SK-N-MC (cell line): ENCODE data around the gene GMDS.

Experiments used
- DNase-seq: peaks from one replicate; pipeline ENCODE4 v3.0.0-alpha.2; 2011; ENCODE audit warnings: low read depth, low spot score
- H3K27ac ChIP-seq: fragments of 200-600 bp; sonication (generic); 2 replicates; pipeline ENCODE4 v1.5.1; 2016; ENCODE audit warnings: mixed run types
- H3K36me3 ChIP-seq: fragments of 200-600 bp; sonication (generic); 2 replicates; pipeline ENCODE4 v1.6.1; 2017; ENCODE audit warnings: antibody characterized with exemption, low read length, mixed read lengths; ENCODE audit not compliant: insufficient read depth
- H3K4me3 ChIP-seq: fragments of 200-600 bp; sonication (generic); 2 replicates; pipeline ENCODE4 v1.5.1; 2016
- H3K9ac ChIP-seq: fragments of 200-600 bp; sonication (generic); 2 replicates; pipeline ENCODE4 v1.8.0; 2017; ENCODE audit warnings: mixed run types, mixed read lengths; ENCODE audit not compliant: insufficient read length
- H3K9me3 ChIP-seq: fragments of 200-600 bp; sonication (generic); 2 replicates; pipeline ENCODE4 v1.6.1; 2017; ENCODE audit warnings: low read depth, mild to moderate bottlenecking, antibody characterized with exemption, low read length, moderate library complexity, mixed read lengths
- EZH2 ChIP-seq: fragments of 200-600 bp; sonication (generic); IDR thresholded peaks from one replicate; pipeline ENCODE4 v1.6.1; 2017; ENCODE audit warnings: antibody characterized with exemption
- FOXP2 ChIP-seq: optimal IDR thresholded peaks from 2 replicates; pipeline ENCODE3; 2011; ENCODE audit warnings: mild to moderate bottlenecking, moderate library complexity; ENCODE audit not compliant: insufficient read depth; ENCODE audit errors: extremely low read length, control extremely low read depth
- POLR2AphosphoS5 ChIP-seq: IDR thresholded peaks from 2 replicates; pipeline ENCODE4 v1.6.1; 2012; ENCODE audit warnings: mild to moderate bottlenecking, low read depth, low read length, borderline replicate concordance

Gene GMDS

DNA sequence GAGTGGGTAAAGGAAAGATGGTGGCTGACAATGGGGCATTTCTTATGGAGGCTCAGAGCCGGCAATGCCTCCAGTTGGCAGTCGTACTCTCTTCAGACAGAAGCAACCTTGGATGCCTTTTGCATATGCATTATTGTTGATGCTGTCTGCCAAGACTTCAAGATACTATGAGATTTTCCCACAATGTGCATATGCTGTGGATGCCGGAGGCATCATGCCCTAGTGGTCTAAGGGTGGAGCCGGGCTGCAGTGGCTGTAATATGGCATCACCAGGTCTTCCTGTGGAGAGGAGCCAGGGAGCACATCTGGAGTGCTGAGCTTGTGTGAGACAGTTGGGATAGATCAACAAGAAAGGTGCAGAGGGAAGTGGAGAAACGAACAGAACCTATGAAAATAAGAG, 530.8 kb downstream of the GMDS start:
- DNase-seq, result no peak
- no peak overlapping the region for H3K27ac ChIP-seq
- no peaks in the 10 kb centered on the region for H3K9me3 ChIP-seq
- H3K36me3 ChIP-seq, result no peaks in the 10 kb centered on the region
- H3K9ac ChIP-seq, result no peak overlapping the region
- no peak overlapping the region for H3K4me3 ChIP-seq
- TF ChIP-seq POLR2AphosphoS5 (no peak), FOXP2 (no peak), EZH2 (no peak)

- no peak for DNase-seq
- no peak overlapping the region for H3K27ac ChIP-seq
- no peak overlapping the region for H3K4me3 ChIP-seq
- H3K9me3 ChIP-seq, result no peaks in the 10 kb centered on the region
- TF ChIP-seq POLR2AphosphoS5 (no peak), FOXP2 (no peak), EZH2 (no peak)
- no peak overlapping the region for H3K9ac ChIP-seq
- no peaks in the 10 kb centered on the region for H3K36me3 ChIP-seq
Observed at GRCh38 chr6:1713016-1713600, 532.3 kb downstream of the GMDS start.

DNA sequence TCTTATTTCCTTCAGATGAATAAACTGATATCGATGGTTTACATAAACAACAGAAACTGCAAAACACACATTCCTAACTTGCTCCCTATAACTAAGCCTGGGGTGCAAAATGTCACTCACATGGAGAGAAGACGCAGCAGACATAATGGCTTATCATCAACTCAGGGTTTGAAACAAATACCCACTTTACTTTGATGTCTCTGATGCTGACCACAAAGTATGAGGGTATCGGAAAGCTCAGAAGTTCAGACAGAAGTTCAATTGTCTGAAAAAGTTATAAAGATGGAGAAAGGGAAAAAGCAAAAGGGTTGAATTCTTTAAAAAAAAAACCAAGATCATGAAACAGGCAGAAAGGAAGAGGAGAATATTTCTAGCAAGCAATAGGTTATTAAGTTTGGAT, 533.0 kb downstream of the GMDS start:
- TF ChIP-seq FOXP2, result no peak
- no peak for TF ChIP-seq POLR2AphosphoS5
- TF ChIP-seq EZH2, result no peak
- H3K9ac ChIP-seq, result no peak overlapping the region
- H3K9me3 ChIP-seq, result no peaks in the 10 kb centered on the region
- H3K4me3 ChIP-seq, result no peak overlapping the region
- no peak overlapping the region for H3K27ac ChIP-seq
- H3K36me3 ChIP-seq, result no peaks in the 10 kb centered on the region
- no peak for DNase-seq

GRCh38 chr6:1711136-1711535, 534.3 kb downstream of the GMDS start:
- H3K4me3 ChIP-seq, result no peak overlapping the region
- TF ChIP-seq FOXP2, result no peak
- TF ChIP-seq EZH2, result no peak
- TF ChIP-seq POLR2AphosphoS5, result no peak
- no peak overlapping the region for H3K9ac ChIP-seq
- no peak for DNase-seq
- no peaks in the 10 kb centered on the region for H3K9me3 ChIP-seq
- no peak overlapping the region for H3K27ac ChIP-seq
- no peaks in the 10 kb centered on the region for H3K36me3 ChIP-seq

- no peak overlapping the region for H3K9ac ChIP-seq
- H3K36me3 ChIP-seq, result no peaks in the 10 kb centered on the region
- no peak for DNase-seq
- no peak overlapping the region for H3K27ac ChIP-seq
- TF ChIP-seq EZH2, result no peak
- TF ChIP-seq FOXP2, result no peak
- TF ChIP-seq POLR2AphosphoS5, result no peak
- no peak overlapping the region for H3K4me3 ChIP-seq
- H3K9me3 ChIP-seq, result no peaks in the 10 kb centered on the region
Observed at GRCh38 chr6:1709234-1709641, 536.2 kb downstream of the GMDS start.

DNA sequence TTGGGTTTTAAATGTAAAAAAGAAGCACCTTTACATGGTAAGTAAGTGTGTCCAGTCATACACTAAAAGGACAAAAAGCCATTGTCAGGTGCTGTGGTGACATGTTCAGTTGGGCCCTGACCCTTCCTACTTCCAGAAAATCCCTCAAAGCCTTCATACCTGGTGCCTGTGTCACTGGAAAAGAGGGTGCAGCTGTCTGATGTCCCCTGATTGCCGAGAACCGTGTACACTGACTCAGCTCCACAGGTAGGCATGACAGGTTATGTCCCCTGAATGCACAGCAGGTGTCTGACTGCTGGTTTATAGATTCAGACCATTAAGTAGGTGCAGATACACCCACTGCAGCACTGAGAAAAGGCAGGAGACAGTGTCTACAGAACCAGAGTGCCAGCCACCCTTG, 536.6 kb downstream of the GMDS start:
- Histone ChIP-seq H3K36me3 (no peaks in the 10 kb centered on the region), H3K9ac (no peak overlapping the region), H3K27ac (no peak overlapping the region), H3K9me3 (no peaks in the 10 kb centered on the region), H3K4me3 (no peak overlapping the region)
- DNase-seq, result no peak
- TF ChIP-seq EZH2, result no peak
- TF ChIP-seq FOXP2, result no peak
- TF ChIP-seq POLR2AphosphoS5, result no peak

GRCh38 chr6:1708122-1708521, 537.3 kb downstream of the GMDS start:
- Histone ChIP-seq H3K4me3 (no peak overlapping the region), H3K27ac (no peak overlapping the region), H3K9me3 (no peaks in the 10 kb centered on the region), H3K36me3 (no peaks in the 10 kb centered on the region), H3K9ac (no peak overlapping the region)
- DNase-seq, result no peak
- TF ChIP-seq POLR2AphosphoS5 (no peak), EZH2 (no peak), FOXP2 (no peak)

DNA sequence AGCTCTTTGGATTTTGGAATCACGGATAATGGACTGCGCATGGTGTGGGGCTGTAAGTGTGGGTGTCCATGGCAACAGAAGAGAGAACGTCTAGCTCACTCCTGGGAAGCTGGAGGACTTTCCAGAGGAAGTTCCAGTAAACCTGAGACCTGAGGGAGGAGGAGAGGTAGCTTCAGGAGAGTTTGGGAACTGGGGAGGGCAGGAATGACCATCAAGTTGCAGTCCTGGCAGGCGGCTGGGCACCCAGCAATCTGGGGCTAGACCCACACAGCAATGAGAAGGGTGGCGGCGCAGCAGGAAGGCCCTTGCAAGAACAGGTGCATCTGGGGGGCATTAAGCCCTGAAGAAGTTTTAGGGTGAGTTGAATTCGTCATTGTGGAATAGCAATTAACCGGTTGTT, 539.8 kb downstream of the GMDS start:
- Histone ChIP-seq H3K9me3 (no peaks in the 10 kb centered on the region), H3K4me3 (no peak overlapping the region), H3K9ac (no peak overlapping the region), H3K36me3 (no peaks in the 10 kb centered on the region), H3K27ac (no peak overlapping the region)
- no peak for DNase-seq
- TF ChIP-seq FOXP2 (no peak), POLR2AphosphoS5 (no peak), EZH2 (no peak)

- Histone ChIP-seq H3K27ac (no peak overlapping the region), H3K9ac (no peak overlapping the region), H3K4me3 (no peak overlapping the region), H3K36me3 (no peaks in the 10 kb centered on the region), H3K9me3 (no peaks in the 10 kb centered on the region)
- no peak for DNase-seq
- no peak for TF ChIP-seq FOXP2
Observed at GRCh38 chr6:1705183-1705582, 540.2 kb downstream of the GMDS start.
